SJSA1 (cell line): ENCODE data around the gene PILRA. TPM values are rescaled to one million over a fixed set of nuclear protein-coding genes. Genes with fewer than 3 reads are reported as not detected.

Experiments used
- DNase-seq, 2 experiments: peaks; one replicate each; pipeline ENCODE4 v3.0.0-alpha.2; 2015 to 2020; ENCODE audit warnings: low spot score in 2 of 2, low read depth in 1 of 2
- H3K27ac ChIP-seq: fragments of 250-450 bp; sonication (Bioruptor Pico); 2 replicates; pipeline ENCODE4 v1.5.1; 2020; ENCODE audit warnings: mild to moderate bottlenecking, moderate library complexity
- H3K27me3 ChIP-seq: fragments of 250-450 bp; sonication (Bioruptor Pico); replicated peaks from 2 replicates; pipeline ENCODE4 v1.5.1; 2020; ENCODE audit warnings: mild to moderate bottlenecking, moderate library complexity
- H3K36me3 ChIP-seq: fragments of 250-450 bp; sonication (Bioruptor Pico); 2 replicates; pipeline ENCODE4 v1.5.1; 2020; ENCODE audit warnings: mild to moderate bottlenecking
- H3K4me1 ChIP-seq: fragments of 250-450 bp; sonication (Bioruptor Pico); replicated peaks from 2 replicates; pipeline ENCODE4 v1.6.1; 2021; ENCODE audit warnings: mild to moderate bottlenecking
- H3K4me3 ChIP-seq: fragments of 250-450 bp; sonication (Bioruptor Pico); 2 replicates; pipeline ENCODE4 v1.5.1; 2020; ENCODE audit warnings: mild to moderate bottlenecking
- H3K9me3 ChIP-seq: fragments of 250-450 bp; sonication (Bioruptor Pico); replicated peaks from 2 replicates; pipeline ENCODE4 v1.5.1; 2020; ENCODE audit warnings: mild to moderate bottlenecking
- total RNA-seq: library from RNA; depleted of rRNA; stranded (reverse); fragments of >200 nt; shearing (Covaris generic); gene quantifications from 2 replicates; pipeline ENCODE4 v1.2.3, GENCODE V29; 2014

The PILRA gene
- total RNA-seq, 1 experiment from 2014 or later, result 0.18 TPM

- no peaks in the 10 kb centered on the region for H3K4me1 ChIP-seq
- H3K27me3 ChIP-seq, result peaks cover 15% of the 10 kb centered on the region
- no peaks in the 10 kb centered on the region for H3K36me3 ChIP-seq
- DNase-seq, result no peak
- no peak overlapping the region for H3K4me3 ChIP-seq
- no peak overlapping the region for H3K27ac ChIP-seq
- H3K9me3 ChIP-seq, result no peaks in the 10 kb centered on the region
Measured at GRCh38 chr7:100419660-100420226, 46.5 kb downstream of the PILRA start.

- Histone ChIP-seq H3K36me3 (no peaks in the 10 kb centered on the region), H3K4me3 (no peak overlapping the region), H3K9me3 (no peaks in the 10 kb centered on the region), H3K4me1 (peaks cover 4% of the 10 kb centered on the region), H3K27me3 (peaks cover 4% of the 10 kb centered on the region), H3K27ac (no peak overlapping the region)
- no peak for DNase-seq
Measured at GRCh38 chr7:100423315-100423714, 50.0 kb downstream of the PILRA start.

- H3K4me1 ChIP-seq, result peaks cover 4% of the 10 kb centered on the region
- DNase-seq, result no peak
Measured at GRCh38 chr7:100425347-100425746, 52.1 kb downstream of the PILRA start.

GRCh38 chr7:100426516-100426915 lies 53.2 kb downstream of the PILRA start:
- no peak for DNase-seq
- H3K27ac ChIP-seq, result no peak overlapping the region
- H3K9me3 ChIP-seq, result no peaks in the 10 kb centered on the region
- H3K36me3 ChIP-seq, result peaks cover 16% of the 10 kb centered on the region
- H3K4me1 ChIP-seq, result peaks cover 15% of the 10 kb centered on the region
- no peak overlapping the region for H3K4me3 ChIP-seq
- H3K27me3 ChIP-seq, result no peaks in the 10 kb centered on the region

More at GRCh38 chr7:100425347-100425746, 52.1 kb downstream of the PILRA start:
- H3K27ac ChIP-seq, result no peak overlapping the region
- no peaks in the 10 kb centered on the region for H3K9me3 ChIP-seq
- no peaks in the 10 kb centered on the region; the same call in 1 of the 2 replicates for H3K27me3 ChIP-seq
- no peak overlapping the region for H3K4me3 ChIP-seq
- peaks cover 5% of the 10 kb centered on the region for H3K36me3 ChIP-seq

GRCh38 chr7:100427762-100428198 lies 54.5 kb downstream of the PILRA start:
- Histone ChIP-seq H3K27me3 (no peaks in the 10 kb centered on the region), H3K36me3 (peaks cover 29% of the 10 kb centered on the region), H3K4me1 (peaks cover 15% of the 10 kb centered on the region), H3K27ac (no peak overlapping the region), H3K9me3 (no peaks in the 10 kb centered on the region), H3K4me3 (peak overlapping the region; percentile 92)
- DNase-seq, result no peak

DNA sequence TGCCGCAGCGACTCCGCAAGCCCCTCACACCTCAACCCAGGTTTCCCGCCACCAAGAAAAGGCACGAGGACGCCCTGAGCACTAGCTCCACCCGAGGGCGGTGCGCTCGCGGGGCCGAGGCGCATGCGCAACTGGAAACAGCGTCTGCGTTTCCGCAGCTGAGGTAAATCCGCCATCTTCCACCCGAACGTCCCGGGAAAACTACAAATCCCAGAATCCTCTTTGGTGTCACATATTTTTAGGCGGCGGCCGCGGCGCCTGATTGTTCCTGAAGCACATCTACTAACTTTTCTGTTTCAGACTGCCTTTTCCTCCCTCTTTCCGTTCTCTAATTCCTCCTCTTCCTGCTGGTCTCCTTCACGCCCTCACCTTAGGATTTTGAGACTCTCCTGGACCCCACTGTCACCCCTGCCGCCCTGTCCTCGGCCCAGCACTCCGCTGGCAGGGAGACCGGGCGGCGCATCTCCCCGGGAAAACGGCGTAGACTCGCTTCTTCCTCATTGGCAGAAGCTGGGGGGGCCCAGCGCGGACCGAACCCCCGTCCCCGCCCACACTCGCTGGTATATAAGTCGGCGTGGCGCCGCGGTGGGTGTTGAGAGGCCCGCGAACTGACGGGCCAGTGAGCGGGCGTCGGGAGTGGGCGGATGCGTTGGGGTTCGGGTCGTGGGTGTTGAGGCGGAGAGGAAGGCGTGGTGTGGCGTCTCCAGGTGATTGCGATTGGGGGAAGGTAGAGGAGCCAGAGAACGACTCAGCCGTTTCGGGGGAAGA lies 55.1 kb downstream of the PILRA start, which contains the start of gene ZCWPW1:
ZCWPW1 (minus strand) TSS at position 505 of the 768 bp plus-strand sequence. CDS start 8,054 bp downstream, outside the sequence.
- H3K4me3 ChIP-seq, result peak within 1 kb of the TSS; percentile 92
- H3K36me3 ChIP-seq, result peaks cover 35% of the 10 kb centered on the region
- peaks cover 15% of the 10 kb centered on the region for H3K4me1 ChIP-seq
- H3K9me3 ChIP-seq, result no peaks in the 10 kb centered on the region
- H3K27me3 ChIP-seq, result no peaks in the 10 kb centered on the region
- peak; percentile 95 to 99 for DNase-seq
- H3K27ac ChIP-seq, result peak within 1 kb of the TSS; percentile 97

DNA sequence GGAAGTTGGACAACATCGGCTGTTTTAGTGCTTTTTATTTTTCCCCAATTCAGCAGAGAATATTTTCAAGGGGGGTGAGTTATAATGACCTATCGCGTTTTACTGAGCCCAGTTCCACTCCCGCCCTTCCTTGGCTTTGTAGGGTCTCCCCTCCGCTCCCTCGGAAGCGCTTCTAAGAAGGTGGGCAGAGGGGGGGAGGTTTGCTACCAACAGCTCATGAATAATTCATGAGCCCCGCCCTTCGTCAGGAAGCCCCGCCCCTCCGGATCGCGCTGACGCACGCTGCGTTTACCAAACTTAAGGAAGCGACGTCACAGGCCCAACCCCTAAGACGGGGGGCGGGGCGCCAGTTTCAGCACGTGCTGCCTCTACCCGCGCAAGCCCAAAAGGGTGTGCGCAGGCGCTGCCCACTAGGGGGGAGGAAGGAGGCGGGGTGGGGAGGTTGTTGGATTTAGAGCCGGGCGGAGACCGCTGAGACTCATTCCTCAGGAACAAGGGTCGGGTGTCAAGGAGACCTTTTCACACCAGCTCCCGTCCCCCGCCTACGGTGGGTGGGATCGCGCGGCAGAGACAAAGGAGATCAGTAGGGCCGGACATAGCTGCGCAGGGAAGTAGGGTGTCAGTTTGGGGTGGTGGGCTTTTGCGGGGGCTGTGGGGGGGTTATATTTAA lies 55.8 kb downstream of the PILRA start:
- H3K4me3 ChIP-seq, result peak overlapping the region; percentile 92
- peak overlapping the region; percentile 97 for H3K27ac ChIP-seq
- H3K36me3 ChIP-seq, result peaks cover 42% of the 10 kb centered on the region
- no peaks in the 10 kb centered on the region for H3K27me3 ChIP-seq
- H3K4me1 ChIP-seq, result peaks cover 15% of the 10 kb centered on the region
- peak; percentile 100 for DNase-seq
- H3K9me3 ChIP-seq, result no peaks in the 10 kb centered on the region

GRCh38 chr7:100429637-100430492 lies 56.6 kb downstream of the PILRA start, which contains the start of gene MEPCE:
Gene MEPCE, plus strand, starts transcription at chr7:100429831. Its CDS starts 188 bp downstream, at chr7:100430019.
- Histone ChIP-seq H3K36me3 (peaks cover 50% of the 10 kb centered on the region), H3K4me1 (peaks cover 19% of the 10 kb centered on the region), H3K4me3 (peak within 1 kb of the TSS; percentile 92), H3K27ac (peak within 1 kb of the TSS; percentile 97), H3K9me3 (no peaks in the 10 kb centered on the region), H3K27me3 (no peaks in the 10 kb centered on the region)
- peak; percentile 98 to 99 for DNase-seq

DNA sequence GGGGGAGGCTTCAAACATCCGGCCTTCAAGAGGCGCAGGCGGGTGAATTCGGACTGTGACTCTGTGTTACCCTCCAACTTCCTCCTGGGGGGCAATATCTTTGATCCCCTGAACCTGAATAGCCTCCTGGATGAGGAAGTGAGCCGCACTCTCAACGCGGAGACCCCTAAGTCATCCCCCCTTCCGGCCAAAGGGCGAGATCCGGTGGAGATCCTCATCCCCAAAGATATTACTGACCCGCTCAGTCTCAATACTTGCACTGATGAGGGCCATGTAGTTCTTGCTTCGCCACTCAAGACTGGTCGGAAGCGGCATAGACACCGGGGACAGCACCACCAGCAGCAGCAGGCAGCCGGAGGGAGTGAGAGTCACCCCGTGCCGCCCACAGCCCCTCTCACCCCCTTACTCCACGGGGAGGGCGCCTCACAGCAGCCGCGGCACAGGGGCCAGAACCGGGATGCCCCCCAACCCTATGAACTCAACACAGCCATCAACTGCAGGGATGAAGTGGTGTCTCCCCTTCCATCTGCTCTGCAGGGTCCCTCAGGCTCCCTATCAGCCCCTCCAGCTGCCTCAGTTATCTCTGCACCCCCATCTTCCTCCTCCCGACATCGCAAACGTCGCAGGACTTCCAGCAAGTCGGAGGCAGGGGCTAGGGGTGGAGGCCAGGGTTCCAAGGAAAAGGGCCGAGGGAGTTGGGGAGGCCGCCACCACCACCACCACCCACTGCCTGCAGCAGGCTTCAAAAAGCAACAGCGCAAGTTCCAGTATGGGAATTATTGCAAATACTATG lies 57.4 kb downstream of the PILRA start:
- Histone ChIP-seq H3K4me1 (peaks cover 27% of the 10 kb centered on the region), H3K4me3 (peak overlapping the region; percentile 92), H3K9me3 (no peaks in the 10 kb centered on the region), H3K27me3 (no peaks in the 10 kb centered on the region), H3K36me3 (peaks cover 58% of the 10 kb centered on the region), H3K27ac (peak overlapping the region; percentile 97)
- peak in 1 of 2 experiments; percentile 20 for DNase-seq

GRCh38 chr7:100431286-100431735 lies 58.0 kb downstream of the PILRA start:
- no peak overlapping the region for H3K27ac ChIP-seq
- DNase-seq, result no peak
- no peaks in the 10 kb centered on the region for H3K9me3 ChIP-seq
- H3K27me3 ChIP-seq, result no peaks in the 10 kb centered on the region
- peaks cover 64% of the 10 kb centered on the region for H3K36me3 ChIP-seq
- H3K4me3 ChIP-seq, result no peak overlapping the region
- H3K4me1 ChIP-seq, result peaks cover 30% of the 10 kb centered on the region

DNA sequence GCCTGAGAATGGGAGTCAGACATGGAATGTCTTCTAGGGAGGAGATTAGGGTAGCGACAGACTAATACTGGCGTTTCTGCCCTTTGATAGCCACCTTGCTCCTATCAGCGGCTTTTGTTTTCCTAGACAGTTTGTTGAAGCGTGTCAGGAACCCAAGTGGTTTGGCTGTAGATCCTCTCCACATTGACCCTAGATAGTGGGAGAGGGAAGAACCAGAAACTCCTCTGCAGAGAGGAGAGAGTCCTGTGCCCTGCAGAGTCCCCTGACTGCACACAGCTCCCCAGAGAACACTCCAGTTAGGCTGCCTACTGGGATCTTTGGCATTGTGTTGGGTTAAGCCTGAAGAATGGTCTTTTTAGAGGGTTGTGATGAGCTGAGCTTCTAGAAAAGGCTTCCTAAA lies 58.8 kb downstream of the PILRA start:
- no peaks in the 10 kb centered on the region for H3K27me3 ChIP-seq
- no peak for DNase-seq
- H3K9me3 ChIP-seq, result no peaks in the 10 kb centered on the region
- H3K36me3 ChIP-seq, result peaks cover 64% of the 10 kb centered on the region
- no peak overlapping the region for H3K4me3 ChIP-seq
- H3K27ac ChIP-seq, result no peak overlapping the region
- H3K4me1 ChIP-seq, result peaks cover 35% of the 10 kb centered on the region

GRCh38 chr7:100432621-100433275 lies 59.5 kb downstream of the PILRA start:
- Histone ChIP-seq H3K9me3 (no peaks in the 10 kb centered on the region), H3K4me1 (peaks cover 35% of the 10 kb centered on the region), H3K36me3 (peaks cover 64% of the 10 kb centered on the region), H3K27me3 (no peaks in the 10 kb centered on the region), H3K4me3 (no peak overlapping the region), H3K27ac (no peak overlapping the region)
- no peak for DNase-seq
